HCT116 (cell line): ENCODE results near the gene ACOT9. TPM values are rescaled to one million over a fixed set of nuclear protein-coding genes. Genes with fewer than 3 reads are reported as not detected.

Experiments used
- ATAC-seq: fragments of 200-7000 bp; cut with Tn5 transposase; 2 replicates; pipeline ENCODE4 v1.9.1; 2020; ENCODE audit warnings: mild to moderate bottlenecking, moderate library complexity
- BruUV-seq: library from RNA; stranded (reverse); fragments of 400-500 nt; replicated peaks from 2 replicates; lab custom pipeline; 2021; lab: Mats Ljungman, UMichigan
- CTCF ChIA-PET: fragments of 300-600 bp; sonication (Branson Sonifier 250); formaldehyde crosslinking; loops from one replicate; lab custom pipeline; 2021; ENCODE audit warnings: antibody characterized with exemption; lab: Charles Lee
- POLR2A ChIA-PET: fragments of 300-600, 350-600 bp; sonication (Branson Sonifier 250); formaldehyde crosslinking; loops from one replicate; lab custom pipeline; 2021; ENCODE audit warnings: antibody characterized with exemption; lab: Charles Lee
- RAD21 ChIA-PET, 2 experiments: fragments of 300-600 bp; sonication (Branson Sonifier 250); formaldehyde crosslinking; loops; one replicate each; lab custom pipeline; 2023; ENCODE audit warnings: low total read pairs in 2 of 2; ENCODE audit not compliant: uncharacterized antibody in 2 of 2, unreplicated experiment in 2 of 2, low non-redundant PET in 1 of 2; lab: Charles Lee
- DNase-seq: peaks from one replicate; pipeline ENCODE4 v3.0.0-alpha.2; 2010; ENCODE audit warnings: low read depth, low spot score
- H2AFZ ChIP-seq: fragments of 200-600 bp; shearing (Covaris generic), sonication (generic); 2 replicates; pipeline ENCODE4 v1.6.1; 2017; ENCODE audit warnings: low read depth, mixed run types, mixed read lengths, antibody characterized with exemption, low read length; ENCODE audit not compliant: poor library complexity, severe bottlenecking
- H3K27ac ChIP-seq: 2 replicates; pipeline ENCODE4 v1.5.1; 2012; ENCODE audit warnings: low read depth, low read length
- H3K27me3 ChIP-seq: fragments of 200-600 bp; sonication (generic); 2 replicates; pipeline ENCODE4 v1.6.1; 2016; ENCODE audit warnings: mixed run types, low read length, mixed read lengths; ENCODE audit not compliant: insufficient read depth
- H3K36me3 ChIP-seq, 2 experiments: fragments of 200-500 bp in 1 of 2; fragments of 200-600 bp in 1 of 2; sonication (Bioruptor generic) in 1 of 2; sonication (generic) in 1 of 2; 2 replicates each; pipeline versions ENCODE4 v1.5.1 to v1.6.1; 2014 to 2016; ENCODE audit warnings: low read length in 2 of 2, inconsistent platforms in 1 of 2, mixed read lengths in 1 of 2, mixed run types in 1 of 2; ENCODE audit not compliant: insufficient read depth in 2 of 2, control insufficient read depth in 1 of 2
- H3K4me1 ChIP-seq, 2 experiments: fragments of 200-600 bp in 1 of 2; sonication (generic) in 1 of 2; 2 replicates each; pipeline versions ENCODE4 v1.5.1 to v1.6.1; 2012 to 2017; ENCODE audit warnings: low read length in 2 of 2, inconsistent platforms in 1 of 2, mild to moderate bottlenecking in 1 of 2, mixed read lengths in 1 of 2, mixed run types in 1 of 2, moderate library complexity in 1 of 2; ENCODE audit not compliant: insufficient read depth in 2 of 2, control insufficient read depth in 1 of 2
- H3K4me2 ChIP-seq: fragments of 200-600 bp; sonication (generic); 2 replicates; pipeline ENCODE4 v1.6.1; 2017; ENCODE audit warnings: mixed run types, low read length, mixed read lengths
- H3K4me3 ChIP-seq, 2 experiments: fragments of 200-600 bp in 1 of 2; sonication (generic) in 1 of 2; replicated peaks in 1 of 2; 2 replicates each; pipeline ENCODE4 v1.5.1; 2011 to 2016; ENCODE audit warnings: low read length in 2 of 2, control low read depth in 1 of 2, low read depth in 1 of 2, mild to moderate bottlenecking in 1 of 2, mixed read lengths in 1 of 2, mixed run types in 1 of 2
- H3K79me2 ChIP-seq: fragments of 200-600 bp; sonication (generic); 2 replicates; pipeline ENCODE4 v1.6.1; 2017; ENCODE audit warnings: mild to moderate bottlenecking, mixed run types, low read length, moderate library complexity, mixed read lengths; ENCODE audit not compliant: insufficient read depth
- H3K9ac ChIP-seq: fragments of 200-600 bp; sonication (generic); 2 replicates; pipeline ENCODE4 v1.6.1; 2016; ENCODE audit warnings: low read length, mixed read lengths
- H3K9me2 ChIP-seq: fragments of 200-600 bp; sonication (generic), shearing (Covaris generic); 2 replicates; pipeline ENCODE4 v1.6.1; 2017; ENCODE audit warnings: mixed run types, mild to moderate bottlenecking, moderate library complexity; ENCODE audit not compliant: insufficient read depth
- H3K9me3 ChIP-seq, 2 experiments: fragments of 200-500 bp in 1 of 2; fragments of 200-600 bp in 1 of 2; sonication (Bioruptor generic) in 1 of 2; sonication (generic) in 1 of 2; 2 replicates each; pipeline ENCODE4 v1.6.1; 2014 to 2017; ENCODE audit warnings: low read length in 2 of 2, mixed read lengths in 2 of 2, inconsistent platforms in 1 of 2, low read depth in 1 of 2, mild to moderate bottlenecking in 1 of 2, mixed run types in 1 of 2, moderate library complexity in 1 of 2; ENCODE audit not compliant: control insufficient read depth in 1 of 2, insufficient read depth in 1 of 2
- H4K20me1 ChIP-seq: fragments of 200-600 bp; sonication (generic), shearing (Covaris generic); 2 replicates; pipeline ENCODE4 v1.6.1; 2017; ENCODE audit warnings: mixed run types, mild to moderate bottlenecking, moderate library complexity; ENCODE audit not compliant: insufficient read depth
- CBX3 ChIP-seq: IDR thresholded peaks from 2 replicates; pipeline ENCODE4 v1.6.1; 2012; ENCODE audit warnings: low read depth
- CEBPB ChIP-seq: IDR thresholded peaks from 2 replicates; pipeline ENCODE4 v1.6.1; 2012; ENCODE audit warnings: low read depth
- EGR1 ChIP-seq: IDR thresholded peaks from 2 replicates; pipeline ENCODE4 v1.6.1; 2012; ENCODE audit warnings: low read depth
- ELF1 ChIP-seq: IDR thresholded peaks from 2 replicates; pipeline ENCODE4 v1.6.1; 2012; ENCODE audit warnings: low read depth, borderline replicate concordance
- EZH2 ChIP-seq: fragments of 200-600 bp; sonication (generic); IDR thresholded peaks from 2 replicates; pipeline ENCODE4 v1.6.1; 2017; ENCODE audit warnings: antibody characterized with exemption, mixed run types
- EZH2phosphoT487 ChIP-seq: fragments of 200-600 bp; IDR thresholded peaks from 2 replicates; pipeline ENCODE4 v1.6.1; 2018; ENCODE audit warnings: antibody characterized with exemption, borderline replicate concordance
- FOSL1 ChIP-seq: IDR thresholded peaks from 2 replicates; pipeline ENCODE4 v1.6.1; 2012; ENCODE audit warnings: low read depth
- JUND ChIP-seq: IDR thresholded peaks from 2 replicates; pipeline ENCODE4 v1.6.1; 2012
- POLR2A ChIP-seq: IDR thresholded peaks from 2 replicates; pipeline ENCODE4 v1.7.0; 2011; ENCODE audit warnings: borderline replicate concordance; ENCODE audit not compliant: insufficient read depth, insufficient read length; ENCODE audit errors: extremely low read depth
- POLR2AphosphoS5 ChIP-seq: IDR thresholded peaks from 2 replicates; pipeline ENCODE4 v1.6.1; 2011; ENCODE audit warnings: mild to moderate bottlenecking, low read depth, low read length, moderate library complexity
- RAD21 ChIP-seq: IDR thresholded peaks from 2 replicates; pipeline ENCODE4 v1.6.1; 2012; ENCODE audit warnings: low read depth, mild to moderate bottlenecking
- SIN3A ChIP-seq: IDR thresholded peaks from 2 replicates; pipeline ENCODE4 v1.6.1; 2012; ENCODE audit warnings: low read depth
- SP1 ChIP-seq: IDR thresholded peaks from 2 replicates; pipeline ENCODE4 v1.6.1; 2012; ENCODE audit warnings: low read depth
- TCF7L2 ChIP-seq: IDR thresholded peaks from 2 replicates; pipeline ENCODE4 v1.7.0; 2011; ENCODE audit warnings: borderline replicate concordance, inconsistent platforms; ENCODE audit not compliant: insufficient read depth, insufficient read length; ENCODE audit errors: extremely low read depth
- ZNF274 ChIP-seq: fragments of 200-500 bp; sonication (Bioruptor generic); IDR thresholded peaks from 2 replicates; pipeline ENCODE4 v1.6.1; 2014; ENCODE audit warnings: mild to moderate bottlenecking, low read depth, low read length, inconsistent platforms
- intact Hi-C: fragments of 100-400 bp; cut with micrococcal nuclease; formaldehyde crosslinking; loops from 2 replicates; pipeline ENCODE4 v1.10.0; 2022
- total RNA-seq: library from RNA; stranded (reverse); gene quantifications from one replicate; pipeline ENCODE4 v1.2.1, GENCODE V29; 2021; ENCODE audit not compliant: unreplicated experiment
- TF ChIP-seq, protein P1 (sequence below), 3 experiments: fragments of 200-600 bp in 1 of 3; sonication (generic) in 1 of 3; IDR thresholded peaks in 2 of 3; conservative IDR thresholded peaks in 1 of 3; 2 replicates each; pipeline ENCODE4 v1.5.1; 2012 to 2017; ENCODE audit warnings: low read depth in 2 of 3, low read length in 2 of 3, antibody characterized with exemption in 1 of 3, borderline replicate concordance in 1 of 3, control low read depth in 1 of 3, mild to moderate bottlenecking in 1 of 3, mixed read lengths in 1 of 3, mixed run types in 1 of 3, moderate library complexity in 1 of 3; ENCODE audit not compliant: insufficient read depth in 1 of 3
- TF ChIP-seq, protein P2 (sequence below): IDR thresholded peaks from 2 replicates; pipeline ENCODE4 v1.6.1; 2012
- TF ChIP-seq, protein P3 (sequence below): IDR thresholded peaks from 2 replicates; pipeline ENCODE4 v1.6.1; 2012; ENCODE audit warnings: low read depth
- TF ChIP-seq, protein P4 (sequence below): IDR thresholded peaks from 2 replicates; pipeline ENCODE4 v1.6.1; 2012
- TF ChIP-seq, protein P5 (sequence below): IDR thresholded peaks from 2 replicates; pipeline ENCODE4 v1.6.1; 2011; ENCODE audit warnings: mild to moderate bottlenecking, low read length, moderate library complexity; ENCODE audit not compliant: insufficient replicate concordance; ENCODE audit errors: extremely low read depth

The ACOT9 gene
- total RNA-seq, 1 experiment from 2014 or later, result 59.7 TPM

DNA sequence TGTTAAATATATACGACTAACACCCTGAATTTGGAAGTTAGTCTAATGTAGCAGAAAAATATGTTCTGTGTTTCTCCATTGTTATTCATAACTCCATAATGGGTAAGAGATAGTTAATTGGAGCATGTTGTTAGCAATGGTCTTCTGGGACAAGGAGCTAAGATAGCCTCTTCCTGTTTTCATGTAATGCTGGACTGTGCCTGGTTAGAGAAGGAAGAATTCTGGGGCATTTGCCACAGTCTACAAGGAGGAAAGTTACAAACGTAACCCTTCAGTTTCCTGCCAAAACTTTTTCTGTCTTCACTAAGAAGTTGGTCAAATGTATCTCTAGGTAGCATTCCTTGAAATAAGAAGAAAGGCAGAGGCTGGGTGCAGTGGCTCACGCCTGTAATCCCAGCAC lies 70.0 kb downstream of the ACOT9 start:
- no peak for TF ChIP-seq JUND
- TF ChIP-seq EZH2, result no peak
- TF ChIP-seq CBX3, result no peak
- TF ChIP-seq FOSL1, result no peak
- no peak for TF ChIP-seq SP1
- TF ChIP-seq ZNF274, result no peak
- TF ChIP-seq CEBPB, result no peak
- no peak for TF ChIP-seq POLR2A
- TF ChIP-seq EGR1, result no peak
- TF ChIP-seq SIN3A, result no peak
- TF ChIP-seq, protein P1, sequence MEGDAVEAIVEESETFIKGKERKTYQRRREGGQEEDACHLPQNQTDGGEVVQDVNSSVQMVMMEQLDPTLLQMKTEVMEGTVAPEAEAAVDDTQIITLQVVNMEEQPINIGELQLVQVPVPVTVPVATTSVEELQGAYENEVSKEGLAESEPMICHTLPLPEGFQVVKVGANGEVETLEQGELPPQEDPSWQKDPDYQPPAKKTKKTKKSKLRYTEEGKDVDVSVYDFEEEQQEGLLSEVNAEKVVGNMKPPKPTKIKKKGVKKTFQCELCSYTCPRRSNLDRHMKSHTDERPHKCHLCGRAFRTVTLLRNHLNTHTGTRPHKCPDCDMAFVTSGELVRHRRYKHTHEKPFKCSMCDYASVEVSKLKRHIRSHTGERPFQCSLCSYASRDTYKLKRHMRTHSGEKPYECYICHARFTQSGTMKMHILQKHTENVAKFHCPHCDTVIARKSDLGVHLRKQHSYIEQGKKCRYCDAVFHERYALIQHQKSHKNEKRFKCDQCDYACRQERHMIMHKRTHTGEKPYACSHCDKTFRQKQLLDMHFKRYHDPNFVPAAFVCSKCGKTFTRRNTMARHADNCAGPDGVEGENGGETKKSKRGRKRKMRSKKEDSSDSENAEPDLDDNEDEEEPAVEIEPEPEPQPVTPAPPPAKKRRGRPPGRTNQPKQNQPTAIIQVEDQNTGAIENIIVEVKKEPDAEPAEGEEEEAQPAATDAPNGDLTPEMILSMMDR (IDR thresholded peaks at IDR 0.05 in 2 of 3, conservative IDR thresholded peaks at IDR 0.05 in 1 of 3; ENCODE audit: borderline replicate concordance in 1 of 3, insufficient read depth in 1 of 3, low read depth in 2 of 3, low read length in 2 of 3), result no peak
- no peak for TF ChIP-seq TCF7L2
- TF ChIP-seq EZH2phosphoT487, result no peak
- TF ChIP-seq RAD21, result no peak
- TF ChIP-seq, protein P2, sequence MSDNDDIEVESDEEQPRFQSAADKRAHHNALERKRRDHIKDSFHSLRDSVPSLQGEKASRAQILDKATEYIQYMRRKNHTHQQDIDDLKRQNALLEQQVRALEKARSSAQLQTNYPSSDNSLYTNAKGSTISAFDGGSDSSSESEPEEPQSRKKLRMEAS, result no peak
- TF ChIP-seq POLR2AphosphoS5, result no peak
- TF ChIP-seq ELF1, result no peak
- TF ChIP-seq, protein P3, sequence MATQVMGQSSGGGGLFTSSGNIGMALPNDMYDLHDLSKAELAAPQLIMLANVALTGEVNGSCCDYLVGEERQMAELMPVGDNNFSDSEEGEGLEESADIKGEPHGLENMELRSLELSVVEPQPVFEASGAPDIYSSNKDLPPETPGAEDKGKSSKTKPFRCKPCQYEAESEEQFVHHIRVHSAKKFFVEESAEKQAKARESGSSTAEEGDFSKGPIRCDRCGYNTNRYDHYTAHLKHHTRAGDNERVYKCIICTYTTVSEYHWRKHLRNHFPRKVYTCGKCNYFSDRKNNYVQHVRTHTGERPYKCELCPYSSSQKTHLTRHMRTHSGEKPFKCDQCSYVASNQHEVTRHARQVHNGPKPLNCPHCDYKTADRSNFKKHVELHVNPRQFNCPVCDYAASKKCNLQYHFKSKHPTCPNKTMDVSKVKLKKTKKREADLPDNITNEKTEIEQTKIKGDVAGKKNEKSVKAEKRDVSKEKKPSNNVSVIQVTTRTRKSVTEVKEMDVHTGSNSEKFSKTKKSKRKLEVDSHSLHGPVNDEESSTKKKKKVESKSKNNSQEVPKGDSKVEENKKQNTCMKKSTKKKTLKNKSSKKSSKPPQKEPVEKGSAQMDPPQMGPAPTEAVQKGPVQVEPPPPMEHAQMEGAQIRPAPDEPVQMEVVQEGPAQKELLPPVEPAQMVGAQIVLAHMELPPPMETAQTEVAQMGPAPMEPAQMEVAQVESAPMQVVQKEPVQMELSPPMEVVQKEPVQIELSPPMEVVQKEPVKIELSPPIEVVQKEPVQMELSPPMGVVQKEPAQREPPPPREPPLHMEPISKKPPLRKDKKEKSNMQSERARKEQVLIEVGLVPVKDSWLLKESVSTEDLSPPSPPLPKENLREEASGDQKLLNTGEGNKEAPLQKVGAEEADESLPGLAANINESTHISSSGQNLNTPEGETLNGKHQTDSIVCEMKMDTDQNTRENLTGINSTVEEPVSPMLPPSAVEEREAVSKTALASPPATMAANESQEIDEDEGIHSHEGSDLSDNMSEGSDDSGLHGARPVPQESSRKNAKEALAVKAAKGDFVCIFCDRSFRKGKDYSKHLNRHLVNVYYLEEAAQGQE, result no peak
- TF ChIP-seq, protein P4, sequence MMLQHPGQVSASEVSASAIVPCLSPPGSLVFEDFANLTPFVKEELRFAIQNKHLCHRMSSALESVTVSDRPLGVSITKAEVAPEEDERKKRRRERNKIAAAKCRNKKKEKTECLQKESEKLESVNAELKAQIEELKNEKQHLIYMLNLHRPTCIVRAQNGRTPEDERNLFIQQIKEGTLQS, result no peak
- TF ChIP-seq, protein P5, sequence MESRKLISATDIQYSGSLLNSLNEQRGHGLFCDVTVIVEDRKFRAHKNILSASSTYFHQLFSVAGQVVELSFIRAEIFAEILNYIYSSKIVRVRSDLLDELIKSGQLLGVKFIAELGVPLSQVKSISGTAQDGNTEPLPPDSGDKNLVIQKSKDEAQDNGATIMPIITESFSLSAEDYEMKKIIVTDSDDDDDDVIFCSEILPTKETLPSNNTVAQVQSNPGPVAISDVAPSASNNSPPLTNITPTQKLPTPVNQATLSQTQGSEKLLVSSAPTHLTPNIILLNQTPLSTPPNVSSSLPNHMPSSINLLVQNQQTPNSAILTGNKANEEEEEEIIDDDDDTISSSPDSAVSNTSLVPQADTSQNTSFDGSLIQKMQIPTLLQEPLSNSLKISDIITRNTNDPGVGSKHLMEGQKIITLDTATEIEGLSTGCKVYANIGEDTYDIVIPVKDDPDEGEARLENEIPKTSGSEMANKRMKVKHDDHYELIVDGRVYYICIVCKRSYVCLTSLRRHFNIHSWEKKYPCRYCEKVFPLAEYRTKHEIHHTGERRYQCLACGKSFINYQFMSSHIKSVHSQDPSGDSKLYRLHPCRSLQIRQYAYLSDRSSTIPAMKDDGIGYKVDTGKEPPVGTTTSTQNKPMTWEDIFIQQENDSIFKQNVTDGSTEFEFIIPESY, result no peak
- ChIA-PET RAD21 (no interaction called here), CTCF (no interaction called here), POLR2A (no interaction called here)
- intact Hi-C loops, result no loop called here
- Histone ChIP-seq H4K20me1 (no peaks in the 10 kb centered on the region), H3K27me3 (no peaks in the 10 kb centered on the region), H3K4me3 (no peak overlapping the region), H3K4me1 (0 out of 4 replicates have a peak, but pooled peaks cover 0 to 2% of the 10 kb centered on the region in 2 experiments), H3K36me3 (peaks cover 6 to 16% of the 10 kb centered on the region in 2 experiments; a peak in 3 of 4 replicates), H3K9me2 (no peaks in the 10 kb centered on the region), H3K27ac (no peak overlapping the region), H3K9ac (no peak overlapping the region), H2AFZ (no peak overlapping the region), H3K9me3 (no peaks in the 10 kb centered on the region), H3K4me2 (no peak overlapping the region), H3K79me2 (peaks cover 44% of the 10 kb centered on the region)
- BruUV-seq, result no TSS peak
- DNase-seq (no peak), ATAC-seq (no peak)
